GM18505 (cell line): ENCODE data around the gene DROSHA.
A peak's percentile ranks its signal among the peaks of the same experiment; 100 is the strongest.

ENCODE experiments used
- ATAC-seq: cut with Tn5 transposase; IDR thresholded peaks from one replicate; pipeline ENCODE4 v1.9.1; 2021; ENCODE audit not compliant: unreplicated experiment
- POLR2A ChIP-seq: IDR thresholded peaks from 4 replicates; pipeline ENCODE4 v1.6.1; 2011; ENCODE audit warnings: borderline replicate concordance; ENCODE audit not compliant: insufficient read depth, insufficient read length; ENCODE audit errors: extremely low read depth

The DROSHA gene

GRCh38 chr5:31361234-31361633 is 170.7 kb downstream of the DROSHA start:
- TF ChIP-seq POLR2A = no peak
- no peak for ATAC-seq

- TF ChIP-seq POLR2A = no peak
- ATAC-seq = peak; percentile 74
Measured at GRCh38 chr5:31359839-31360238, 172.1 kb downstream of the DROSHA start.

GRCh38 chr5:31357038-31357437 is 174.9 kb downstream of the DROSHA start:
- no peak for ATAC-seq
- no peak for TF ChIP-seq POLR2A

GRCh38 chr5:31355337-31355736 is 176.6 kb downstream of the DROSHA start:
- no peak for TF ChIP-seq POLR2A
- ATAC-seq = no peak
